Astrocyte (in vitro differentiated cells and primary cell): ENCODE data around the gene SAMSN1. TPM values are rescaled to one million over a fixed set of nuclear protein-coding genes. Genes with fewer than 3 reads are reported as not detected.

Source experiments
- DNase-seq: peaks from one replicate; pipeline ENCODE4 v3.0.0-alpha.2; 2010; ENCODE audit warnings: low read depth
- FAIRE-seq: peaks from 2 replicates; lab custom pipeline; 2011; peaks lifted over from hg19 to GRCh38; lab: Jason Lieb, UNC
- H2AFZ ChIP-seq: 2 replicates; pipeline ENCODE4 v1.6.0; 2012; ENCODE audit warnings: low read depth, low read length, inconsistent platforms
- H3K27ac ChIP-seq: 2 replicates; pipeline ENCODE4 v1.5.1; 2011; ENCODE audit warnings: low read depth, low read length, inconsistent platforms
- H3K27me3 ChIP-seq: 2 replicates; pipeline ENCODE4 v1.6.0; 2011; ENCODE audit warnings: low read length, inconsistent platforms; ENCODE audit not compliant: insufficient read depth
- H3K36me3 ChIP-seq: 2 replicates; pipeline ENCODE4 v1.5.1; 2011; ENCODE audit warnings: low read length, inconsistent platforms; ENCODE audit not compliant: insufficient read depth
- H3K4me1 ChIP-seq: 2 replicates; pipeline ENCODE4 v1.5.1; 2011; ENCODE audit warnings: low read length, inconsistent platforms; ENCODE audit not compliant: insufficient read depth
- H3K4me2 ChIP-seq: 2 replicates; pipeline ENCODE4 v1.6.0; 2012; ENCODE audit warnings: low read length, inconsistent platforms
- H3K4me3 ChIP-seq: 2 replicates; pipeline ENCODE4 v1.5.1; 2011; ENCODE audit warnings: low read depth, mild to moderate bottlenecking, low read length, inconsistent platforms; ENCODE audit not compliant: insufficient read depth
- H3K79me2 ChIP-seq: 2 replicates; pipeline ENCODE4 v1.6.0; 2012; ENCODE audit warnings: mild to moderate bottlenecking, low read length, inconsistent platforms; ENCODE audit not compliant: insufficient read depth
- H3K9ac ChIP-seq: 2 replicates; pipeline ENCODE4 v1.6.0; 2012; ENCODE audit warnings: mild to moderate bottlenecking, low read length, inconsistent platforms
- H3K9me3 ChIP-seq: 2 replicates; pipeline ENCODE4 v1.5.1; 2012; ENCODE audit warnings: low read depth, mild to moderate bottlenecking, low read length, inconsistent platforms; ENCODE audit not compliant: insufficient read depth
- H4K20me1 ChIP-seq: 2 replicates; pipeline ENCODE4 v1.6.0; 2012; ENCODE audit warnings: low read length, inconsistent platforms; ENCODE audit not compliant: insufficient read depth
- H3K27ac Mint-ChIP-seq: one replicate; pipeline ENCODE4 v1.8.0; 2021; ENCODE audit warnings: mild to moderate bottlenecking, mixed read lengths; ENCODE audit not compliant: unreplicated experiment
- H3K27me3 Mint-ChIP-seq: one replicate; pipeline ENCODE4 v1.8.0; 2021; ENCODE audit warnings: low read depth, mixed read lengths; ENCODE audit not compliant: unreplicated experiment
- H3K36me3 Mint-ChIP-seq: one replicate; pipeline ENCODE4 v1.8.0; 2021; ENCODE audit warnings: low read depth, mixed read lengths; ENCODE audit not compliant: unreplicated experiment
- H3K4me1 Mint-ChIP-seq: one replicate; pipeline ENCODE4 v1.8.0; 2021; ENCODE audit warnings: low read depth, mixed read lengths; ENCODE audit not compliant: unreplicated experiment
- H3K4me3 Mint-ChIP-seq: one replicate; pipeline ENCODE4 v1.8.0; 2021; ENCODE audit warnings: mild to moderate bottlenecking, moderate library complexity, mixed read lengths; ENCODE audit not compliant: unreplicated experiment
- H3K9me3 Mint-ChIP-seq: one replicate; pipeline ENCODE4 v1.8.0; 2021; ENCODE audit warnings: mild to moderate bottlenecking, mixed read lengths; ENCODE audit not compliant: unreplicated experiment
- CTCF ChIP-seq: IDR thresholded peaks from 2 replicates; pipeline ENCODE4 v1.5.1; 2011; ENCODE audit warnings: low read depth, mild to moderate bottlenecking, inconsistent platforms, low read length, moderate library complexity; ENCODE audit not compliant: insufficient read depth
- EZH2 ChIP-seq: IDR thresholded peaks from 2 replicates; pipeline ENCODE4 v1.6.1; 2012; ENCODE audit warnings: mild to moderate bottlenecking, low read length, inconsistent platforms; ENCODE audit not compliant: insufficient read depth
- total RNA-seq: library from RNA; stranded (reverse); gene quantifications from 2 replicates; pipeline ENCODE4 v1.2.1, GENCODE V29; 2021

The SAMSN1 gene
- total RNA-seq, 1 donor from 2014 or later: 0.09 TPM

GRCh38 chr21:14560555-14560954 is 14.4 kb upstream of the SAMSN1 start:
- H2AFZ ChIP-seq: no peak overlapping the region
- peaks cover 4% of the 10 kb centered on the region for H3K9me3 Mint-ChIP-seq
- no peak for DNase-seq
- TF ChIP-seq EZH2 (no peak), CTCF (no peak)
- no peak overlapping the region for H3K9ac ChIP-seq
- no peaks in the 10 kb centered on the region for H3K4me1 Mint-ChIP-seq
- no peaks in the 10 kb centered on the region for H3K9me3 ChIP-seq
- no peaks in the 10 kb centered on the region for H3K36me3 ChIP-seq
- H3K4me3 ChIP-seq: no peak overlapping the region
- H3K27ac Mint-ChIP-seq: no peak overlapping the region
- no peak overlapping the region for H3K4me2 ChIP-seq
- H3K36me3 Mint-ChIP-seq: no peaks in the 10 kb centered on the region
- no peaks in the 10 kb centered on the region for H3K27me3 ChIP-seq
- H3K79me2 ChIP-seq: no peaks in the 10 kb centered on the region
- no peaks in the 10 kb centered on the region for H3K27me3 Mint-ChIP-seq
- H3K27ac ChIP-seq: no peak overlapping the region
- no peaks in the 10 kb centered on the region for H3K4me1 ChIP-seq
- no peak overlapping the region for H3K4me3 Mint-ChIP-seq
- no peaks in the 10 kb centered on the region for H4K20me1 ChIP-seq
- no peak for FAIRE-seq

- FAIRE-seq: no peak
- no peak for TF ChIP-seq CTCF
- TF ChIP-seq EZH2: no peak
Observed at GRCh38 chr21:14560139-14560538, 14.0 kb upstream of the SAMSN1 start.

GRCh38 chr21:14559102-14559501 is 13.0 kb upstream of the SAMSN1 start:
- FAIRE-seq (no peak), DNase-seq (no peak)
- Histone ChIP-seq H3K9me3 (no peaks in the 10 kb centered on the region), H3K36me3 (no peaks in the 10 kb centered on the region), H4K20me1 (no peaks in the 10 kb centered on the region), H3K27ac (no peak overlapping the region), H3K4me3 (no peak overlapping the region), H3K4me1 (no peaks in the 10 kb centered on the region), H3K4me2 (no peak overlapping the region), H3K9ac (no peak overlapping the region), H3K79me2 (no peaks in the 10 kb centered on the region), H3K27me3 (no peaks in the 10 kb centered on the region), H2AFZ (no peak overlapping the region)
- H3K9me3 Mint-ChIP-seq: peaks cover 4% of the 10 kb centered on the region
- no peak overlapping the region for H3K4me3 Mint-ChIP-seq
- H3K27ac Mint-ChIP-seq: no peak overlapping the region
- no peaks in the 10 kb centered on the region for H3K4me1 Mint-ChIP-seq
- TF ChIP-seq EZH2 (no peak), CTCF (no peak)
- H3K36me3 Mint-ChIP-seq: no peaks in the 10 kb centered on the region
- H3K27me3 Mint-ChIP-seq: no peaks in the 10 kb centered on the region

More at GRCh38 chr21:14560139-14560538, 14.0 kb upstream of the SAMSN1 start:
- peaks cover 4% of the 10 kb centered on the region for H3K9me3 Mint-ChIP-seq
- no peaks in the 10 kb centered on the region for H3K79me2 ChIP-seq
- H3K9ac ChIP-seq: no peak overlapping the region
- no peaks in the 10 kb centered on the region for H3K36me3 ChIP-seq
- H3K4me3 Mint-ChIP-seq: no peak overlapping the region
- no peaks in the 10 kb centered on the region for H3K27me3 ChIP-seq
- no peaks in the 10 kb centered on the region for H3K36me3 Mint-ChIP-seq
- no peaks in the 10 kb centered on the region for H3K4me1 ChIP-seq
- no peak overlapping the region for H3K4me2 ChIP-seq
- no peaks in the 10 kb centered on the region for H3K27me3 Mint-ChIP-seq
- no peak overlapping the region for H3K27ac Mint-ChIP-seq
- H3K27ac ChIP-seq: no peak overlapping the region
- H3K9me3 ChIP-seq: no peaks in the 10 kb centered on the region
- H4K20me1 ChIP-seq: no peaks in the 10 kb centered on the region
- no peak overlapping the region for H3K4me3 ChIP-seq
- H2AFZ ChIP-seq: no peak overlapping the region
- H3K4me1 Mint-ChIP-seq: no peaks in the 10 kb centered on the region
- no peak for DNase-seq
